Endothelial cell of hepatic sinusoid (primary cell): Measurements from ENCODE around the gene COL6A1.

Experiments used
- in situ Hi-C: cut with HindIII; loops from 2 replicates; pipeline ENCODE4 v1.10.0; 2017; ENCODE audit warnings: low sequenced_read_pairs

The COL6A1 gene

DNA sequence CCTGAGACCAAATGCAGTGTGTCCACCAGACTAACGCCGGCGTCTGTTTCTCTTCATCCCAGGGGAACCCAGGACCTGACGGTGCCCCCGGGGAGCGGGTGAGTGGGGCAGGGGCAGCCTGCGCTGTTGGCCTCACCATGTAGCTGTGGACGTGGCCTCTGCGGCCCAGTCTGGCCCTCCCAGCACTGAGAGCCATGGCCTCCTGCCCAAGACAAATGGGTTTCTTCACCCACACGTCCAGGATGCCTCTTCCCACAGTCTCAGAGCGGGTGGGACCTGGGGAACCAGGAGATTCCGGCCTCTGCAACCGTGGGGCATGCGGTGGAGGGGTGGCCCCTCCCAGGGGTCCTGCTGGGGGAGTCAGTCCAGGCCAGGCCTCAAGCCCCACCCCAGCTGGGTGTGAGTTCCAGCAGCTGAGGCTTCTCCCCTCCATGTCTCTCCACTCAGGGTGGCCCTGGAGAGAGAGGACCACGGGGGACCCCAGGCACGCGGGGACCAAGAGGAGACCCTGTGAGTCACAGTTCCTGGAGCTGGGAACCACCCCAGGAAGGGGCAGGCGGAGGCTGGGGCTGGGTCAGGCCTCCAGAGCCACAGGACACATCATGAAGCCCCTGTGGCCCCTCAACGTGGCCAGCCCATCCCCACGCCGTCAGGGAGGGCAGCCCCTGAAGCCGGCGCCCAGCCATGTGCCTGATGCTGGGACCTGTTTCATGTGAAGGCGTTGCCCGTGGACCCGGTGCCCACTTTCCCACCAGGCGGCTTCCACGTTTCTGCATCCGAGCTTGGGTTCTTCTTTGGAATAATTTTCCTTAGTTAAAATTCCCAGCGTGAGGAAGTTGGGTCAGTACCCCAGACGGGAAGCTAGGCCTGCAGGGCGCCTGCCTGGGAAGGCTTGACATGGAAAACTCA is 11.0 kb downstream of the COL6A1 start:
- in situ Hi-C loops, result no loop called here

DNA sequence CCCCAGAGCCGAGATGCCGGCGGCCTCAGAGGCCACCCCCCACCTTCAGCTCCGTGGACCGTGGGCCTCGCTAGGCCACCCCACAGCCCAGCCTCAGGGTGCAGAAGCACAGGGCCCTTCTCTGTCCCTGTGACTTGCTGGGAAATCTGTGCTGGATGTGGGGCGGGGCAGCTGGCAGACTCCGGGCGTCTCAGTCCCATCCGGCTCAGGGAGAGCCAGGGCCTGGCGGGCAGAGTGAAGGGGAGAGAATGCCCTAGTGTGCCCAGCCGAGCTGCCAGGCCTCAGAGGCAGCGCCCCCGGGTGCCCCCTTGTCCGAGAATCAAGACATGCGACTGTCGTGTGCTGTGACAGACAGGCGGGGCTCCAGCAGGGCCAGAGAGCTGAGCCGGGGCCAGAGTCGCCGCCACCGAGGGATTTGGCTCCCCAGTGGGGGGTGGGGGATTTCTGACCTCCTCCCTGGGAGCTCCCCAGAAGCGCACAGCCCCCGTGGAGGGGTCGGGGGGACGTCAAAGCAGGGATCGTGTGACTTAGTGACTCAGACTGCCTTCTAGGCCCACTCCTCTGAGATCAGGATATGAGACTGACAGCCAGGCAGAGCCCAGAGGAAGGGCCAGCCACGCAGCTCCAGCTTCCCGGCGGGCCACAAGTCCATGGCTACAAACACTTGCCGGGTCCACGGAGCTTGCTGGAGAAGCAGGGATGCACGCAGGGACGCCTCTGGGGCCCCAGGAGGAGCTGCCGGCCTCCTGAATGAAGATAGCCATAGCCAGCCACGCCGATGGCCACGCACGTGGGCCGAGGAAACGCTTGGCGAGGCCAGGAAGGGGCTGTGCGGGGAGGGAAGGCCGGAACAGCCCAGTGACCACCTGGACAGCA is 11.9 kb downstream of the COL6A1 start:
- in situ Hi-C loops, result no loop called here

DNA sequence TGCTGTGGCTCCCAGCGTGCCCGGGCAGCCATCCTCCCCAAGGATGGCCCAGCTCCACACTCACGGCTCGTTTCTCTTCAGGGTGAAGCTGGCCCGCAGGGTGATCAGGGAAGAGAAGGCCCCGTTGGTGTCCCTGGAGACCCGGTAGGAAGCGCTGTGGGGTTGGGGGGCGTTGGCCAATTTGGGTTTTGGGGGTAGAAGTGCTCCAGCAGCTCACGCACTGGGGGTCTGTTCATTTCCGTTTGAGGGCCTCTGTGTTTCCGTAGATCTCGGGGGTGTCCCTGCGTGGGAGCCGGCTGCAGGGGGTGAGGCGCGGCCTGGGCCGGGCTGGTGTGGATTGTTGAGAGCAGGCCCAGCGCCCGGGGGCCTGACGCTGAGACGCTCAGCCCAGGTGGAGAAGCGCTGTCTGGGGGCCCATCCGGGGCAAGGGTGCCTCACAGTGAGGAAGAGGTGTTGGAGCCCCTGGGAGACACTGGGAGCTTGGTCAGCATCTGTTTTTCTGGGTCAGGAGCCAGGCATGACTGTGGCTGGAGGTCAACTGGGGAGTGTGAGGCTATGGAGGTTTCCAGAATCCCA is 12.6 kb downstream of the COL6A1 start:
- in situ Hi-C loops, result no loop called here

DNA sequence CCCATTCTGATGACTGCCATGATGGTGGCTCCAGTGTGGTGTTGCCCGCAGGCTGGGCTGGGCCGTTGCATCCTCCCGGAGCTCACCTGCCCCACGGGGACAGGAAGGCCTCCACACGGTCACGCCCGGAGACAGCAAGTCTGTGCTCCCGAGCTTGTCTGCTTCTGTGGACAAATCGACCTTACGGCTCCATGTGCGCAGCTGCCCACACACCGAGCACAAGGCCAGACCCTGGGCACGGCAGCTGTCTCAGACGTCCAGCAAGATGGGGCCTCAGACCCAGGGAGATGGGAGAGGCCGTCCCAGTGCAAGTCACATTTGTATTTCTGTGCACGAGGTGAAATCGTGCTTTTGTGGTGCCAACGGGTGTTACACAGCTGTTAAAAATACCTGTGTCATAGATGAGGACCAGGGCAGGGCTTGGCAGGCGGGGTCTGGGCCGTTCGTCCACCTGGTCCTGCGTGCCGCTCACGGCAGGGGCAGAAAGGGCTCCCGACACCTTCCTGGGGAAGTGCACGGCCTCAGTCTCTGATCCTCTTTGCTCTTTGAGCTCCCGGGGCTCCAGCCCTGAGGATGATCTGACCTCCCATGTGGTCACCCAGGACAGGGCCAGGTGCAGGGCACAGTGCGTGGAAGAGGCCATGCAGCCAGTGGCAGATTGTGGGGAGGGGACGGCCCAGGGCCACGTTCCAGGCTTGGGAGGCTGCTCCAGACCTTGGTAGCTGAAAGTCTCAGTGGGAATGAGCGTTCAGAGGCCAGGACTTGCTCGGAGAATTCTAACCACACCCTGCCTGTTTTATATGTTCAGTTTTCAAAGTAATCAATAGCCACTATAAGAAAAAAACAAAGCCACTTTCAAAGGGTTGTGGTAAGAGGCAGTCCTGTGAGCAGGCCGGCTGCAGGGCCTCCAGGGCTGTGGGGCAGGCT is 13.5 kb downstream of the COL6A1 start:
- in situ Hi-C loops, result no loop called here

DNA sequence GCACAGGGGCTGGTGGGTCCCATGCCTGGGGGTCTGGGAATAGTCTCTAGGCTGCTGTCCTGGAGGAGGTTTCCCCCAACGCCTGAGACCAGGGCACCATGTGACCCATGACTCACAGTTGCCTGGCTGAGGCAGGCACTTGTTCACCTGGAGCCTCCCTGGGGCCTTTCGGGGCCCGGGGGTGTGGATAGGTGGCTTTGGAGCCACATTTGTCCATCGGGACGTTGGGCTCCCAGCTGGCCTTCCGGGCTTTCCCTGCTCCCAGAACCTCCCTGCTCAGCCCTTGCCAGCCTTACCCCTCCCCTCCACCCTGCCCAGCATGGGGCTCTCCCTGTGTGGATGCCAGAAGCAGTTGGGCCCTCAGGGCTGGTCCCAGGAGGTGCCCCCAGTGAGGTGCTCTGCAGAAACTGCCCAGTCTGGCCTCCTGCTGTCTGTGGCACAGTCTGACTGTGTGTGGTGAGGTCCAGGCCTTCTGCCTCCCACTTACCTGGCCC is 14.2 kb downstream of the COL6A1 start:
- in situ Hi-C loops, result no loop called here

DNA sequence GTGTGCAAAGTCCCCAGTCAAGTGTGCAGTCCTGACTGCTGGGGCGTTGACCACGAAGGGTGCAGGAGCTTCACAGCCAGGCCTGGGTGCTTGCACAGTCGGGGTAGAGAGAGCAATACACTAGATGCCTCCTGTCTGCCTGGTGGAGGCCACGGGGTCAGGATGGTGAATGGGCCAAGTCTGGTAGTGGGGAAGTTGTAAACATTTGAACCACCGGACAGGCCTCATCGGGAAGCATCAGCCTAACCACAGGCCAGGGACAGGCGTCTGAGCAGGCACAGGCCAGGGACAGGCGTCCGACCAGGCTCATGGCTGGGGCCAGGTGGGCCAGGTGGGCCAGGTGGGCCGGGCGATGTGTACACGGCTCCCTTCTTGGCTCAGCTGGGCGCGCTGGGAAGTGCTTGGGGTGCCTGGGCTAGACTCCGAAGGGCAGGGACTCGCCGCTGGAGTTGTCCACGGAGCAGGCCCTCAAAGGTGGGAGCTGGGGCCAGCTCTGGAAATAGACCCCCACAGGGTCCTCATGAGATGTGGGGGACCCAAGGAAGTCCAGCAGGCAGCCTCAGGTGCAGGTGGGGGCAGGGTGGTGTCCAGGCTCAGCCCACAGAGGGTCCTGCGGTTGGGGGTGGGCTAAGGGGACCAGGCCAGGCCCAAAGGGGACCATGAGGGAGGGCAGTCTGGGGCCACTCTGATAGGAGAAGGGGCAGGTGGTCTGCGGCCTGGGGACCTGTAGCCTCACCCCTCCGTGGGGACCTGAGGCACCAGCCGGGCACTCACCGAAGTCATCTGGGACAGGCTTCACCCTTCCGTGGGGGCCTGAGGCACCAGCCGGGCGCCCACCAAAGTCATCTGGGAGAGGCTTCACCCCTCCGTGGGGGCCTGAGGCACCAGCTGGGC is 15.0 kb downstream of the COL6A1 start:
- in situ Hi-C loops, result no loop called here

DNA sequence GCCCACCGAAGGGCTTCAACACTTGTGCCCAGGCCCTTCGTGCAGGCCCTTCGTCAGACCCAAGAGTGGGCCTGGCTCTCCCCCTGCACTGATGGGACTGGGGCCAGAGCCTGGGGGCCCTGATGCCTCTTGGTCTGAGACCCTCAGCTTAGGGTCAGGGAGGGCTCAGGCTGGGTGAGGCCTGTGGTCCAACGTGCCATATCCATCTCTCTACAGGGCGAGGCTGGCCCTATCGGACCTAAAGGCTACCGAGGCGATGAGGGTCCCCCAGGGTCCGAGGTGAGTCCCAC is 15.6 kb downstream of the COL6A1 start:
- in situ Hi-C loops, result no loop called here

DNA sequence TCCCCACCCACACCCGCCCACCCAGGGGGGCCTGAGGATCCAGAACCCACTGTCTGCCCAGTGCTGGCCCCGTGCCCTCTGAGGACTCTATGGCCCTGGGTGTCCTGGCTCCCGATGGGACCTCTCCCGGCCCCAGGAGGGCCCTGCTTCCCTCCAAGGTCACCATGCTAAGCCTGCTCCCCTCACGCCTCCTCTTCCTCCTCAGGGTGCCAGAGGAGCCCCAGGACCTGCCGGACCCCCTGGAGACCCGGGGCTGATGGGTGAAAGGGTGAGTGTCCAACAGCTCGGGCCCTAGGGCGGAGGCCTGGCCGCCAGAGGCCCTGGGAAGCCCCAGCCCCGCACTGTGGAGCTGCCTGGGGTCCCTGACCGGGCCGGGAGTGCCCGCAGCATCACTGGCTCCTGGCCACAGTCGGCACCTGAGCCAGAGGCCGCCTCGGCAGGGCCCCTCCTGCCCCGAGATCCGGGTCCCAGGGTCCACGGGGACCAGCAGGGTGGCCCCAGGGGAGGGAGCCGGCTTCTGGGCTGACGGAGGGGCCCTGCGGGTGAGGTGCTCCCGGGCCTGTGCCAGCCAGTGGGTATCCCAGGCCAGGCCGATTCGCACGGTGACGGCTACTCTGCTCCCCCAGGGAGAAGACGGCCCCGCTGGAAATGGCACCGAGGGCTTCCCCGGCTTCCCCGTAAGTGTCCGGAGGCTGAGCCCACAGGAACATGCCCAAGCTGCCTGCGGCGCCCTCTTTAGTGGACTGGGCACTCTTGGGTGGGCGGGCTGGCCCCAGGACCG is 16.1 kb downstream of the COL6A1 start:
- in situ Hi-C loops, result no loop called here

DNA sequence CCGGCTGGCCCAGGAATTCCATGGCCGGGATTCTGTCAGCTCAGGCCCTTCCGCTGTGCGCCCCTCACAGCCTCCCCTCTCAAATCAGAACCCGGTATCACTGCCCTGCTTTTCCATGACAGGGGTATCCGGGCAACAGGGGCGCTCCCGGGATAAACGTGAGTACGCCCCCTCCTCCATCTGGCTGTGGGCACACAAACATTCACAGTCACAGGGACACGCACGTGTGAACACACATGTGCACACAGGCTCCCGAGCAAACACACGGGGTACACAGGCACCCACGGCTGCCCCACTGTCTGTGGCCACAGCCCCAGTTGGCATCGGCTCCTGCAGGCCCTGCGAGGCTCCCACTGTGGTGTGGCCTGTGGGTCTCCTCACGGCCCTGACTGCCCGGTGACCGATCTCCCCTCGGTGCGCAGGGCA is 16.7 kb downstream of the COL6A1 start:
- in situ Hi-C loops, result no loop called here

DNA sequence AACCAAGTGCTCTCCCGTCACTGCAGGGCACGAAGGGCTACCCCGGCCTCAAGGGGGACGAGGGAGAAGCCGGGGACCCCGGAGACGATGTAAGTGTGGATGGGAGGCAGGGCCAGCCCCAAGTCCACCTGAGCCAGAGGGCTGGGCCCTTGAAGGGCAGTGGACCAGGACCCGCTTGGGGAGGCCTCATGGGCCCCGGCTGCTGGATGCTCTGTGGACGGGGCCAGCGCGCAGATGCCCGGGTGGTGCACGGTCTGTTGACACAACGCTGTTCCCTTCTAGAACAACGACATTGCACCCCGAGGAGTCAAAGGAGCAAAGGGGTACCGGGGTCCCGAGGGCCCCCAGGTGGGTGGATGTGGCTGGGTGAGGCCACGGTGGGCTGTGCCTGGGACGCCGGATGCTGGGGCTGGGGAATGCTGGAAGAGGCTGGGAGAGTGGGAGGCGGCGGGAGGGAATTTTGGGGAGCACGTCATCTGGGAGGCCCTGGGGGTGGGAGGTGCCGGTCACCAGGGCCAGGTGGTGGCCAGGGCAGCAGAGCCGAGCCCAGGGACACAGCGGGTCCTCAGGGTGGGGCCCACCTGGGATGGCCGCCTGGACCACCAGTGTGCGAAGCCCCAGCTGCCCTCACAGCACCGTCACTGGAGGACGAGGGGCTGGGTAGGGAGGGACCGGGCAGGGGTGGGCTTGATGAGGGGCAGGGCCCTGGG is 17.5 kb downstream of the COL6A1 start:
- in situ Hi-C loops, result no loop called here

DNA sequence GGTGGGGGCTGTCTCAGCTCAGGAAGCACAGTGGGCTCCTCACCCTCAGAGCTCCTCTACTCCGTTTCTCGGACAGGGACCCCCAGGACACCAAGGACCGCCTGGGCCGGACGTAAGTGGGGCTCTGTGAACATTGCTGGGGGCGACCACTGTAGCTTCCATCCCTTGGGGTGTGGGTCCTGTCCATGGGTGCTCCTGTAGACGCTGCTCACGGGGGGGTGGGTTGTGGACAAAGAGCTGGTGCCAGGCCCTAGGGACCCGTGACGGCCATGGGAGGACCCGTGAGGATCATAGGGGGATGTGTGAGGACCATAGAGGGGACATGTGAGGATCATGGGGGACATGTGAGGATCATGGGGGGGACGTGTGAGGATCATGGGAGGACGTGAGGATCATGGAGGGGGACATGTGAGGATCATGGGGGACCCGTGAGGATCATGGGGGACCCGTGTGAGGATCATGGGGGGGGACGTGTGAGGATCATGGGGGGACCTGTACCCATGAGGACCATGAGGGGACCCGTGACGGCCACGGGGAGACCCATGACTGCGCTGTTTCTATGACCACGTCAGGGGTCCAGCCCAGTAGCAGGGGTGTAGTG is 18.1 kb downstream of the COL6A1 start:
- in situ Hi-C loops, result loop anchor here (5.0 kb wide), 2 partner anchors 47 to 53 kb away; no protein-coding TSS in a partner anchor

DNA sequence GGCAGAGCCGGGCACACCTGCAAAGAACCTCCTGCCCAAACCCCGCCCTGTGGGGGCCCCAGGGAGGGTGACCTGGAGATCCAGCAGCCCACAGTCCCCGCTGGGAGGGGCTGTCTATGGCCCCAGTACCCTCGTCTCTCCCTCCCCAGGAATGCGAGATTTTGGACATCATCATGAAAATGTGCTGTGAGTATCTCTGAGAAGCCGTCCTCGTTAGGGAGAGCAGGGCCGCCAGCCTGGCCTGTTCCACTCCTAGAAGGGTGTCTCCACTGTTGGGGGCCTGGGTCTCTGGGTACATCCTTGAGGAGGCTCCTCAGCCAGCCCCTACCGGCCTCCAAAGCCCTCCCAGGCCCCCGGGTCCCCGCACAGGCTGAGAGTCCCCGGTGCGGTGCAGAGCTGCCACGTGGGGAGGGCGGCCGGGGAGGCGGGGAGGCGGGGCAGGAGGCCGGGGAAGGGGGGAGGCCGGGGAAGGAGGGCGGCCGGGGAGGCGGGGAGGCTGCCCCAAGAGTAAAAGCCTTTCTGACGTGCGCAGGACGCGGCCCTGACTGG is 18.7 kb downstream of the COL6A1 start:
- in situ Hi-C loops, result loop anchor here (5.0 kb wide), 2 partner anchors 48 to 52 kb away; no protein-coding TSS in a partner anchor

DNA sequence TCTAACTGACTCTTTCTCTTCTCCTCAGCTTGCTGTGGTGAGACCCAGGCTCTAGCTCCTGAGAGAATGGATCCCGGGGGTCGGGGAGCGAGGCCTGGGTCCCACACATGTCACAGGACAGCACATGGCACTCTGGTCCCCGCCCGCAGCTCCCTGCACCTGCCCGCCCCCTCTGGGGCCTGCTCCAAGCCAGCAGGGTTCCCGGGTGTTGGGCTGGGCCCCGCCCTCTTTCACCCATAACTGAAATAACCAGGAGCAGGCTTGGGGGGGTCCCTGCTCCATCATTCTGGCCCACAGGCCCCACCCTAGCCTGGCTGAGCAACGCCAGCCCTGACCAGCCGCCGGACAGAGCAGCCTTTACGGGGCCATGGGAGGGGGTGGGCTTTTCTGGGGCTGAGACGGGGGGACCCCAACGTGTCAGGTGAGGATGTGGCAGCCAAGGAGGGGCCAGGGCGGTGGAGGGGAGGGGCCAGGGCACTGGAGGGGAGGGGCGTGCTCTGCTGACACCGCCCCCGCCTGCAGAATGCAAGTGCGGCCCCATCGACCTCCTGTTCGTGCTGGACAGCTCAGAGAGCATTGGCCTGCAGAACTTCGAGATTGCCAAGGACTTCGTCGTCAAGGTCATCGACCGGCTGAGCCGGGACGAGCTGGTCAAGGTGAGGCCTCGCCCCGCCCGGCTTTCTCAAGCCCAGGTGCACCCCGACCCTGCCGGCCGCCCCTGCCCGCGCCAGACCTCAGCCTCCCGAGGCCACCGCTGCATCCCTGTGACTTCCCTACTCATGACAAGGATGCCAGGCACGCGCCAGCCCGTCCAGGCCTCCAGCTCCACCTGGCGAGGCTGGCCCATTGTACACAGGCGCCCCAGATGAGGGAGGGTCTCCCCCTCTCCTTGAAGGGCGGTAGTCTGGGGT is 19.4 kb downstream of the COL6A1 start:
- in situ Hi-C loops, result loop anchor here (5.0 kb wide), 2 partner anchors 49 to 51 kb away; no protein-coding TSS in a partner anchor

DNA sequence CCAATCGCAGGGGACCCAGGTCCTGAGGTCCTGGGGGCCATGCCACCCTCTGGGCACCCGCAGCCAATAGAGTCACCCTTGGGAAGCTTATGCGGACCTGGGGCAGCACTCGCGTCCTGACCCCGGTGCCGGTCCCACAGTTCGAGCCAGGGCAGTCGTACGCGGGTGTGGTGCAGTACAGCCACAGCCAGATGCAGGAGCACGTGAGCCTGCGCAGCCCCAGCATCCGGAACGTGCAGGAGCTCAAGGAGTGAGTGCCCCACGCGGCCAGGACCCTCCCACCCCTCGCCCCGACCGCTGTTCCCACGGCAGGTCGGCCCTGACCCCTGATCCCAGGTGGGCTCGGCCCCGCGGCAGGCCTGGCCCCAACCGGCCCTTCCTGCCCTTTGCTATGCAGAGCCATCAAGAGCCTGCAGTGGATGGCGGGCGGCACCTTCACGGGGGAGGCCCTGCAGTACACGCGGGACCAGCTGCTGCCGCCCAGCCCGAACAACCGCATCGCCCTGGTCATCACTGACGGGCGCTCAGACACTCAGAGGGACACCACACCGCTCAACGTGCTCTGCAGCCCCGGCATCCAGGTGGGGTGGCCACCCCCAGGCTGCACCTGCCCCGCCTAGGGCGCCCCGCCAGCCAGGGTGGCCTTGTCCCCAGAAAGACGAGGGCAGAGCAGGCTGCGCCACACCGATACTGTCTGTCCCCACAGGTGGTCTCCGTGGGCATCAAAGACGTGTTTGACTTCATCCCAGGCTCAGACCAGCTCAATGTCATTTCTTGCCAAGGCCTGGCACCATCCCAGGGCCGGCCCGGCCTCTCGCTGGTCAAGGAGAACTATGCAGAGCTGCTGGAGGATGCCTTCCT is 20.5 kb downstream of the COL6A1 start:
- in situ Hi-C loops, result loop anchor here (5.0 kb wide), 2 partner anchors 50 kb away; no protein-coding TSS in a partner anchor
